HepG2 (cell line): ENCODE measurements around the gene CMIP. TPM values are rescaled to one million over a fixed set of nuclear protein-coding genes. Genes with fewer than 3 reads are reported as not detected.

Source experiments
- ARNTL ChIP-seq: sonication (generic); formaldehyde crosslinking; IDR thresholded peaks from 2 replicates; pipeline ENCODE4 v1.4.0; 2020; ENCODE audit warnings: mild to moderate bottlenecking, missing genetic modification reagents
- ATF4 ChIP-seq, 2 experiments: fragments of 450-650 bp in 1 of 2; sonication (generic) in 1 of 2; formaldehyde crosslinking; IDR thresholded peaks; 2 replicates each; pipeline versions ENCODE4 v1.5.0 to v1.8.0; 2020 to 2022; ENCODE audit warnings: mild to moderate bottlenecking in 1 of 2, missing genetic modification reagents in 1 of 2
- BCL6 ChIP-seq: IDR thresholded peaks from 2 replicates; pipeline ENCODE4 v1.6.1; 2016; ENCODE audit warnings: missing genetic modification reagents, missing compliant biosample characterization
- CEBPZ ChIP-seq: IDR thresholded peaks from 2 replicates; pipeline ENCODE4 v1.6.1; 2012; ENCODE audit warnings: low read length, improper control_type of control experiment
- FOXM1 ChIP-seq: sonication (generic); formaldehyde crosslinking; IDR thresholded peaks from 2 replicates; pipeline ENCODE4 v1.5.0; 2020; ENCODE audit warnings: missing genetic modification reagents
- ISX ChIP-seq: sonication (generic); formaldehyde crosslinking; conservative IDR thresholded peaks from 2 replicates; pipeline ENCODE4 v1.5.0; 2020; ENCODE audit warnings: missing genetic modification reagents
- KLF9 ChIP-seq: IDR thresholded peaks from 2 replicates; pipeline ENCODE4 v1.6.1; 2016; ENCODE audit warnings: low read depth
- NCOR1 ChIP-seq: fragments of 200-600 bp; sonication (generic); IDR thresholded peaks from 2 replicates; pipeline ENCODE4 v1.7.0; 2017; ENCODE audit warnings: antibody characterized with exemption, low read length, borderline replicate concordance
- RXRA ChIP-seq: sonication (generic); formaldehyde crosslinking; IDR thresholded peaks from 2 replicates; pipeline ENCODE4 v1.5.1; 2020; ENCODE audit warnings: missing genetic modification reagents
- ZFP91 ChIP-seq: sonication (generic); formaldehyde crosslinking; IDR thresholded peaks from 2 replicates; pipeline ENCODE4 v1.9.0; 2022; ENCODE audit warnings: missing genetic modification reagents, mild to moderate bottlenecking, borderline replicate concordance
- ZNF33A ChIP-seq: sonication (generic); formaldehyde crosslinking; IDR thresholded peaks from 2 replicates; pipeline ENCODE4 v1.5.1; 2020; ENCODE audit warnings: missing genetic modification reagents, mild to moderate bottlenecking, moderate library complexity, borderline replicate concordance
- ZNF354B ChIP-seq: sonication (generic); formaldehyde crosslinking; IDR thresholded peaks from 2 replicates; pipeline ENCODE4 v1.8.0; 2022; ENCODE audit warnings: mild to moderate bottlenecking, missing genetic modification reagents
- ZNF563 ChIP-seq: sonication (generic); formaldehyde crosslinking; IDR thresholded peaks from 2 replicates; pipeline ENCODE4 v1.8.0; 2022; ENCODE audit warnings: mild to moderate bottlenecking, moderate library complexity, missing genetic modification reagents
- ZNF574 ChIP-seq: sonication (generic); formaldehyde crosslinking; IDR thresholded peaks from 2 replicates; pipeline ENCODE4 v1.4.0; 2020; ENCODE audit warnings: missing genetic modification reagents
- ZNF614 ChIP-seq: IDR thresholded peaks from 2 replicates; pipeline ENCODE4 v1.6.1; 2018; ENCODE audit warnings: missing biosample characterization, missing genetic modification reagents, inconsistent platforms, borderline replicate concordance
- ZNF710 ChIP-seq: sonication (generic); formaldehyde crosslinking; IDR thresholded peaks from 2 replicates; pipeline ENCODE4 v1.5.0; 2020; ENCODE audit warnings: mild to moderate bottlenecking, missing genetic modification reagents, borderline replicate concordance
- ZNF790 ChIP-seq: sonication (generic); formaldehyde crosslinking; IDR thresholded peaks from 2 replicates; pipeline ENCODE4 v1.8.0; 2022; ENCODE audit warnings: missing genetic modification reagents, mild to moderate bottlenecking, borderline replicate concordance
- polyA plus RNA-seq, 8 experiments: library from polyadenylated mRNA; depleted of rRNA in 3 of 8; stranded (reverse) in 7 of 8; unstranded in 1 of 8; fragments of >200 nt; fragmentation: Illumina TruSeq in 4 of 8; extraction: Trizol in 4 of 8; gene quantifications; 2 replicates each; pipeline versions ENCODE4 v1.2.1 to v1.2.3, GENCODE V29; 2011 to 2016; ENCODE audit warnings: low read depth in 4 of 8, missing spikeins in 1 of 8, mixed read lengths in 1 of 8; ENCODE audit not compliant: insufficient read depth in 1 of 8
- total RNA-seq, 5 experiments: library from RNA; depleted of rRNA; stranded (reverse); fragments of >200 nt; fragmentation: Illumina TruSeq; extraction: Trizol; gene quantifications; 2 replicates each; pipeline ENCODE4 v1.2.3, GENCODE V29; 2016; ENCODE audit warnings: low read depth in 1 of 5

CMIP gene
- total and polyA plus RNA-seq, 2 of the 13 experiments (the other 11 are each of a cell fraction or from before 2014, with no cell fraction given) = 10.9 to 18.1 TPM

GRCh38 chr16:81431554-81432353 is 12.9 kb upstream of the CMIP start (continued):
- TF ChIP-seq ZNF574 (CRISPR knock-in tag) (peak; percentile 51), BCL6 (CRISPR knock-in tag) (no peak; the same call in 1 of the 2 replicates), CEBPZ (no peak), ZNF563 (no peak), ZNF614 (CRISPR knock-in tag) (no peak; the same call in 1 of the 2 replicates), NCOR1 (peak; percentile 67), RXRA (CRISPR knock-in tag) (peak; percentile 26), FOXM1 (no peak), ISX (0 out of 2 replicates have a peak, but pooled peaks have one; percentile 11), KLF9 (no peak), ZNF790 (CRISPR knock-in tag) (no peak), ATF4 (CRISPR knock-in tag; IDR thresholded peaks at IDR 0.05) (peak in 1 of 2 experiments; percentile 51; a peak in 2 of 4 replicates), ZNF33A (no peak), ZNF354B (CRISPR knock-in tag) (0 out of 2 replicates have a peak, but pooled peaks have one; percentile 34), ZNF710 (CRISPR knock-in tag) (0 out of 2 replicates have a peak, but pooled peaks have one; percentile 30), ARNTL (peak; percentile 22; the same call in 1 of the 2 replicates), ZFP91 (CRISPR knock-in tag) (peak; percentile 36; the same call in 1 of the 2 replicates)
